GM19468 (cell line): ENCODE measurements around the gene HABP2.

Source experiments
- ATAC-seq: cut with Tn5 transposase; IDR thresholded peaks from one replicate; pipeline ENCODE4 v1.9.1; 2021; ENCODE audit warnings: mild to moderate bottlenecking, moderate library complexity, moderate number of reproducible peaks; ENCODE audit not compliant: unreplicated experiment; ENCODE audit errors: extremely low read depth

HABP2 gene

GRCh38 chr10:113553149-113553548 is 296 bp downstream of the HABP2 start:
- no peak for ATAC-seq

DNA sequence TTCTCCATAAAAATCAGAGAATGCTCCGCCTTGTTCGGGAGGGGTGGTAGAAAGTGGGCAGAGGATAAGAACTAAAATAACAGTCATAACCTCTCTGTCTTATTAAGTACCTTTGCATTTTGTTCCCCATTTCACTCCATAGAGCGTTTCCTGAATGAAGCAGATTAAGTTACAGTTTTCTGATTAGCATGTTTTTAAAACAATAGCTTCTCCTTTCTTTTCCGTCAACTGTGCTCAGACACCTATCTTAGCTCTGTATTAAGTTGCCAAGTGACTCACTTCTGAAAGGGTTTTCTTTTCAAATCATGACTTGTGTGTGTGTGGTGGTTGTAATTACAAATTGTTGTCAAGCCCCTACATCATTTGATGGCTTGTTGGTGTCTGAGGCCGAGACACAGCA is 1.4 kb downstream of the HABP2 start:
- no peak for ATAC-seq

- no peak for ATAC-seq
Observed at GRCh38 chr10:113555245-113555644, 2.4 kb downstream of the HABP2 start.

- no peak for ATAC-seq
Observed at GRCh38 chr10:113555751-113556150, 2.9 kb downstream of the HABP2 start.

- no peak for ATAC-seq
Observed at GRCh38 chr10:113557424-113557862, 4.6 kb downstream of the HABP2 start.

DNA sequence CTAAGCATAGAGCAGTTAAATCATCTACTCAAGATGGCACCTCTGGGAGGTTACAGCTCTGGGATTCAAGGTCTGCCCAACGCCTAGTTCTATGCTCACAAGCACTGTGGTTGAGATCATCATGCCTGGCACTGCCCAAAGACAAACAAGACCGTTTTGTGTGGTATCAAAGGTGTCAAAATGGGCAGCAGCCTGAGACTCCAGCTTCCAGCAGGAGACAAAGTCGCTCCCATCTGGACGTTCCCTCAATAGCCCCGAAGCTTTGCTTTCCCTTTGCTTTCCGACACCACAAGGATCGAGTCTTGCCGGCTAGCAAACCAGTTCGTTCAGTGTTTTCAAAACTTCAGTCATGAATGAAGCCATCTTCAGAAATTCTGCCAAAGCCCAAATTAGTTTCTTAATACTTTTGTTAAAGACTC is 5.1 kb downstream of the HABP2 start:
- ATAC-seq = no peak

DNA sequence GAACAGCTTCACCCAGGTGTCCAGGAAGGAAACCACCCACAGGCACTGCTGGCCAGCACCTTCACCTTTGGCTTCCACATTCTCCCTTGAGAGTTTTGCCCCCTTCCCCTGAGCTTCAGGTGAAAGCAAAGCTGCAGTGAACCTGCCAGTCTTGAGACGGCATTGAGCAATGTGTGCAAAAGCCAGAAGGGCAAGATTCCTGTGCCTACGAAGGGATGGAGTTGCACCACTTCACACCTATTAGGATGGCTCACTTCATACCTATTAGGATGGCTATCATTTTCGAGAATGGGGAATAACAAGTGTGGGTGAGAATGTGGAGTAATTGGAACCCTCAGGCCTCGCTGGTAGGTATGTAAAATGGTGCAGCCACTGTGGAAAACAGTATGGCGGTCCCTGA is 7.2 kb downstream of the HABP2 start:
- no peak for ATAC-seq

- ATAC-seq = no peak
Observed at GRCh38 chr10:113561214-113561613, 8.4 kb downstream of the HABP2 start.

DNA sequence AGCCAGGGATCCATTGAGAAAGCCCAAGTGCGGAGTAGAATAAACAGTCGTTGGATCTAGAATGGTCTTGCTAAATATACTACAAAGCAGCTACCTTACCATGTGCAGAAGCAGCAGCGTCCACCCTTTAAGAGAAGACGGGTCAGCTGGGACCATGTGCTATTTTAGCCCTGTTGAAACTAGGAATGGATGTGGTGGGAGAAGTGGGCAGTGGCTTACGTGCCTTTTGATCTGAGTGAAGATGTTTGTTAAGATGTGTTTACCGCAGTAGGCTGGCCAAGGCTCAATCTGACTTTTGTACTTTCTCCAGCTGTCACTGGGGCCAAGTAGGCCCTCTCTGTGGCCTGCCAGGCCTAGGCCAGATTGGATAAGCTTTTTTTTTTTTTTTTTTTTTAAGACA is 9.2 kb downstream of the HABP2 start:
- ATAC-seq = no peak

GRCh38 chr10:113562704-113563103 is 9.9 kb downstream of the HABP2 start:
- no peak for ATAC-seq

DNA sequence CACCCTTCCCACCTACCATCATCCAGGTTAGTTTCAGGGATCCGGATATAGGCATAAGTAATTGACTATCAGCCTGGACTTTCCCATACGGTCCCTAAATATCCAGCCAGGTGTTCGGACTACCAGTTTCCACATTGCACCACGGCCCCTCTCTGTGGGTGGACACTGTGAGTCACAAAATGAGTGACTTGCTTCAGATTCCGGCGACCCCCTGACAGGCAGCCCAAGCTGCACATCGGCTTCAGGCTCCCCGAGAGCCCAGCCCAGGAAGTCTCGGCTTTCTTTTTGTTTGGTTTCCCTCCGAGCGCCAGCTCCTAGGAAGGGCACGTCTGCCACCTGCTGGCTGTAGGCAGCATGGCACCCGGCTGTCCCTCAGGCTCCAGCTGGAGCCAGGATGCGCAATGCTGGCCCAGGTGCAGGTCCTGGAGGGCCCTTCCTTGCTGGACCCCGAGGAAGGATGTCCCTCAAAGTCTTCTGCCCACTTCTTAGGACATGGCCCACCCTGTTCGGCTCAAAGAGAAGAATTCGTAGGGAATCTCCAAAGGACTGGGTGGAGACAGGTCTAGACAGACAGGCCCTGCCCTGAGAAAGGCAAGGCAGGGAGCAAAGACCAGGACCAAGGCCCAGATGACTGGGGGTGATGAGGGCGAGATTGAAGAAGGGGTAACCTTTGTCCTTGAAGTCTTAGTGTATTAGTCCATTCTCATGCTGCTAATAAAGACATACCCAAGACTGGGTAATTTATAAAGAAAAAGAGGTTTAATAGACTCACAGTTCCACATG is 10.6 kb downstream of the HABP2 start:
- ATAC-seq = peak; percentile 84

GRCh38 chr10:113565364-113565763 is 12.5 kb downstream of the HABP2 start:
- no peak for ATAC-seq

- no peak for ATAC-seq
Observed at GRCh38 chr10:113566888-113567287, 14.0 kb downstream of the HABP2 start.

DNA sequence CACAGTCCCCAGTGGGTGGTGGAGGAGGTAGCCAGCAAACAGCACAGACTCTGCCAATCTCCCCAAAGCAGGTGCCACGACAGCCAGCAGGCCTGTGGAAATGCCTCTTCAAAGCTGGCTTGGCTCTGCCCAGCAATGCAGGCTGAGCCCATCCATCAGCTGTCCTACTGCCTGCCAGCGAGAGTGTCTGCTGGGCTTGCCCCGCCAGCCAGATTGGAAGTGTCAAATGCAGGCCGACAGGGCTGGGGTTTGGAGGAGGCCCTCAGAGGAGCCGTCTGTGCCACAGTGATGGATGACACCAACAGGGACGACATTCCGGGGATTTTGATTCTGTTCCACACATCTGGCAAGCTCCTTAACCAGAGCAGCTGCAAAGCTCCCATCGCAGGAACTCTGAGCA is 16.7 kb downstream of the HABP2 start:
- no peak for ATAC-seq

GRCh38 chr10:113572520-113573290 is 19.9 kb downstream of the HABP2 start:
- no peak for ATAC-seq

DNA sequence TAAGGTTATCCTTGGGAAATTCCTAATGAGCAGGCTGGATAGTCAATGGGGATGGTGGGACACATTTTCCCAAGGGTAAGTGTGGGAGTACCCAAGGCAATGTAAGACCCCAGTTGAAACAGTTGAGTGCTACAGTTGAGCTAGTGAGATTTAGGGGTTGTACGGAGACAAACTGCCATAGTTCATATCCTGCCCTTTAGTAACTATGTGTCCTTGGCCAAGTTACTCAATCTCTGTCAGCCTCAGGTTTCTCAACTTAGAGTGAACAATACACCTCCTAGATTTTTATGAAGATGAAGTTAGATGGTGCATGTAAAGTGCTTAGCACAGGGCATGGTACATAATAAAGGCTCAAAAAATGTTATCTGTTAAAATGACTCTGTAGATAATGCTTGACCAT is 20.5 kb downstream of the HABP2 start:
- ATAC-seq = no peak

DNA sequence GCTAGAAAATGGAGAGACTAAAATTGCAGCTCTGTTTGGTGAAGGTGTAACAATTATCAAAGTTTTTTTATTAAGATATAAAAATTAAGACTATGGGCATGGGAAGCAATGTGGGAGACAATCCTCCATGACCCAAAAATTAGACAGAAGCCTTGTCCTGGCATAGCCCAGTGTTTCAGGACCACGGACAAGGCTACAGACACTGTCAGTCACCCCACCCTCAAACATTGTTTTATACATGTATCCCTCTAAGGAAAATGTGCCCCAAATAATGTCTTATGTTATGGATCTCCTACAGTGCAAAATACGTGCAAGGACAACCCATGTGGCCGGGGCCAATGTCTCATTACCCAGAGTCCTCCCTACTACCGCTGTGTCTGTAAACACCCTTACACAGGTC is 24.0 kb downstream of the HABP2 start:
- no peak for ATAC-seq

- ATAC-seq = no peak
Observed at GRCh38 chr10:113578773-113579172, 25.9 kb downstream of the HABP2 start.

- no peak for ATAC-seq
Observed at GRCh38 chr10:113581092-113581491, 28.2 kb downstream of the HABP2 start.

- ATAC-seq = no peak
Observed at GRCh38 chr10:113583571-113583970, 30.7 kb downstream of the HABP2 start.

GRCh38 chr10:113585949-113586348 is 33.1 kb downstream of the HABP2 start:
- ATAC-seq = no peak
